ENCODE results near the gene ZNF214.
"Not testable (repeated sequence)": the region's sequence is repeated elsewhere in the genome, so short reads cannot be mapped to it uniquely, and the experiment has no call there.

ZNF214 gene

DNA sequence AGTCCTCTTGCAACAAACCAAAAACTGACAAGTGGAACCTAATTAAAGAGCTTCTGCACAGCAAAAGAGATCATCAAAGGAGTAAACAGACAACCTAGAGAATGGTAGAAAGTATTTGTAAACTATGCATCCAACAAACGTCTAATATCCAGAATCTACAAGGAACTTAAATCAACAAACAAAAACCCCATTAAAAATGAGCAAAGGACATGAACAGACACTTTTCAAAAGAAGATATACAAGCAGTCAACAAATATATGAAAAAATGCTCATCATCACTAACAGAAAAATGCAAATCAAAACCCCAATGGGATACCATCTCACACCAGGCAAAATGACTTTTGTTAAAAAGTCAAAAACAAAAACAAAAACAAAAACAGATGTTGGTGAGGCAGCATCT is 33.7 kb downstream of the ZNF214 start:
- H3K27ac ChIP-seq, result no peak overlapping the region
- no peaks in the 10 kb centered on the region for H3K27me3 ChIP-seq (ENCODE audit: insufficient read depth, low read depth, severe bottlenecking)
- no peaks in the 10 kb centered on the region for H3K9me3 ChIP-seq (ENCODE audit: severe bottlenecking)
- H3K4me3 ChIP-seq (ENCODE audit: low read depth, low read length), result no peak overlapping the region
- TF ChIP-seq, protein P1, sequence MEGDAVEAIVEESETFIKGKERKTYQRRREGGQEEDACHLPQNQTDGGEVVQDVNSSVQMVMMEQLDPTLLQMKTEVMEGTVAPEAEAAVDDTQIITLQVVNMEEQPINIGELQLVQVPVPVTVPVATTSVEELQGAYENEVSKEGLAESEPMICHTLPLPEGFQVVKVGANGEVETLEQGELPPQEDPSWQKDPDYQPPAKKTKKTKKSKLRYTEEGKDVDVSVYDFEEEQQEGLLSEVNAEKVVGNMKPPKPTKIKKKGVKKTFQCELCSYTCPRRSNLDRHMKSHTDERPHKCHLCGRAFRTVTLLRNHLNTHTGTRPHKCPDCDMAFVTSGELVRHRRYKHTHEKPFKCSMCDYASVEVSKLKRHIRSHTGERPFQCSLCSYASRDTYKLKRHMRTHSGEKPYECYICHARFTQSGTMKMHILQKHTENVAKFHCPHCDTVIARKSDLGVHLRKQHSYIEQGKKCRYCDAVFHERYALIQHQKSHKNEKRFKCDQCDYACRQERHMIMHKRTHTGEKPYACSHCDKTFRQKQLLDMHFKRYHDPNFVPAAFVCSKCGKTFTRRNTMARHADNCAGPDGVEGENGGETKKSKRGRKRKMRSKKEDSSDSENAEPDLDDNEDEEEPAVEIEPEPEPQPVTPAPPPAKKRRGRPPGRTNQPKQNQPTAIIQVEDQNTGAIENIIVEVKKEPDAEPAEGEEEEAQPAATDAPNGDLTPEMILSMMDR (IDR thresholded peaks at IDR 0.05; ENCODE audit: low read depth, low read length), result no peak
- H3K36me3 ChIP-seq, result no peaks in the 10 kb centered on the region
- no peak for DNase-seq

DNA sequence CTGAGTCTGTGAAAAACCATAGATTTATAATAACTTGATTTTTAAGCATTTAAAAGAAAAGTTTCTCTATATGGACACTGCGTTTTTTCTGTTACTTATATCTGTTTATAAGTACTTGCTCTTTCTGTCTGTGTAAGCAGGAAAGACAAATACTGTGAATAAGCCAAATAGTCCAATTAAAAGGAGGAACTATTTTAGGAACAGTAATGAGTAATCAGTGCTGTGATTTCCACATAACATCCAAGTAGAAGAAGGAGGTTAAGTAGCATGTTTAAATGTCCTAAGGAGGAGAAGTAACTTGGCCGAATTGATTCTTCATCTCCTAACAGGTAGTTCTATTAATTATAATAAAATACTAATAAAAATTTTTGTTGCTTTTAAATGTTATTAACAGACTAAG is 40.8 kb downstream of the ZNF214 start:
- Histone ChIP-seq H3K9me3 (ENCODE audit: severe bottlenecking) (no peaks in the 10 kb centered on the region), H3K36me3 (no peaks in the 10 kb centered on the region), H3K4me3 (ENCODE audit: low read depth, low read length) (no peak overlapping the region), H3K27ac (no peak overlapping the region), H3K27me3 (ENCODE audit: insufficient read depth, low read depth, severe bottlenecking) (no peaks in the 10 kb centered on the region)
- TF ChIP-seq, protein P1 (IDR thresholded peaks at IDR 0.05; ENCODE audit: low read depth, low read length), result no peak
- no peak for DNase-seq

DNA sequence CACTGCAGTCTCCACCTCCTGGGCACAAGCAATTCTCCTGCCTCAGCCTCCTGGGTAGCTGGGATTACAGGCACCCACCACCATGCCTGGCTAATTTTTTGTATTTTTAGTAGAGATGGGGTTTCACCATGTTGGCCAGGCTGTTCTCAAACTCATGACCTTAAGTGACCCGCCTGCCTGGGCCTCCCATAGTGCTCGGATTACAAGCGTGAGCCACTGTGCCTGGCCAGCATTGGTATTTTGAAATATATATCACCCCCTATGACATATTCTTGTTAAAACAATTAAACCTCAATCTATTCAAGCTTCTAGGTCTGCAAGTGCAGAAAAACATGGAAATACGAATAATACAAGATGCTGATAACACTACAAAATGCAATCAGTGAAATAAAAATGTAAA is 50.3 kb downstream of the ZNF214 start:
- H3K9me3 ChIP-seq (ENCODE audit: severe bottlenecking); DNase-seq; H3K4me3 ChIP-seq (ENCODE audit: low read depth, low read length); H3K27ac ChIP-seq; H3K36me3 ChIP-seq; H3K27me3 ChIP-seq (ENCODE audit: insufficient read depth, low read depth, severe bottlenecking): not testable (repeated sequence)

DNA sequence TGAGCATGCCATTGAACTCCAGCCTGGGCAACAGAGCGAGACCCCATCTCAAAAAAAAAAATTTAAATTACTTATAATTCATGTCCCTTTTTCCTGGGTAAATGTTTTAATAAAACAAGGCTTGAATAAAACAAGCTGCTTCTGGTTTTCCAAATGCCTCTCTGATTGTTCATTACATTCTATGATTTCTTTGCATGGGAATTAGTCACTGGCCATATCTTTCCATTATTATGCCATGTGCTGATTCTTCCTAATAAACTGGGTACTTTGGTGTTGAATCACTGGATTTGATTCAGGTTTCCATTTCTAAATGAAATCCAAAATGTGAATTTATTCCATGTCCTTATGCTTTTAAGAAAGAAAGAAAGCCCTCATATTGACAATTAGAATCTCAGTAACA is 51.3 kb downstream of the ZNF214 start:
- DNase-seq, result no peak
- no peak overlapping the region for H3K4me3 ChIP-seq (ENCODE audit: low read depth, low read length)
- no peaks in the 10 kb centered on the region for H3K36me3 ChIP-seq
- no peaks in the 10 kb centered on the region for H3K9me3 ChIP-seq (ENCODE audit: severe bottlenecking)
- H3K27ac ChIP-seq, result no peak overlapping the region
- TF ChIP-seq, protein P1 (IDR thresholded peaks at IDR 0.05; ENCODE audit: low read depth, low read length), result no peak
- H3K27me3 ChIP-seq (ENCODE audit: insufficient read depth, low read depth, severe bottlenecking), result no peaks in the 10 kb centered on the region

DNA sequence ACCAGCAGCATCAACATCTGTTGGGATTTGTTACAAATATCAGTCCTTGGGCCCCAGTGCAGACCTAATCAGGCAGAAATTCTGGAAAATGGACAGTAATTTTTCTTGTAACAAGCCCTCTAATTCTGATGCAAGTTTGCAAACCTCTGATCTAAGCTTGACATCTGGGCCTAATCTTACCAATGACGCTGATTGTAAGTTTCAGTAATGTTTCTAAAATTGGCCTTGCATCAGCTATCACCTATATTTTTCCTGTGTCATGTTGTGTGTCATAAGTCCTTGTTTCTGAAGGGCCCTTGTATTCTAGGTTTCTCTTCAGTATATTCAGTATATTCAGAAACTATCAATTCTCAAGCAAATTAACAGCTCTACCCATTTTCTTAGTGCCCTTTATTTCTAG is 57.5 kb downstream of the ZNF214 start:
- Histone ChIP-seq H3K27ac (no peak overlapping the region), H3K36me3 (no peaks in the 10 kb centered on the region), H3K27me3 (ENCODE audit: insufficient read depth, low read depth, severe bottlenecking) (no peaks in the 10 kb centered on the region), H3K9me3 (ENCODE audit: severe bottlenecking) (no peaks in the 10 kb centered on the region), H3K4me3 (ENCODE audit: low read depth, low read length) (no peak overlapping the region)
- TF ChIP-seq, protein P1 (IDR thresholded peaks at IDR 0.05; ENCODE audit: low read depth, low read length), result no peak
- no peak for DNase-seq

DNA sequence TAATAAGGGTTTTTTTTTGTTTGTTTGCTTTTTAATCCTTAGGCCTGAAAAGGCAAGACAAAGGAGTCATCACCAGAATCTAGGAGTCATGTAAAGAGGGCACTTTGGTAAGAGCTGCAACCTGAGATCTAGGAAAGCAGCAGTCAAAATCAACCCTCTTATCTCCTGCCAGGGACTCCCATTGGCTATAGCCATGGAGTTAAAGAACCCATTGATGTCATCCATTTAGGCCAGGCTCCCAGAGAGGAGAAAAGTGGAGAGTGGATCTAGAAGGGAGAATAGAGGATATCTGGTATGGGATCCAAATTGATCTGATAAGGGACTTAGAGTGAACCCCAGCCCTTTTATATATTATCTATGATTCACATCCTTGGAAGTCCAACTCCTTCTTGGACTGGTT is 58.0 kb downstream of the ZNF214 start:
- no peak for DNase-seq
- TF ChIP-seq, protein P1 (IDR thresholded peaks at IDR 0.05; ENCODE audit: low read depth, low read length), result no peak
- H3K4me3 ChIP-seq (ENCODE audit: low read depth, low read length), result no peak overlapping the region
- no peaks in the 10 kb centered on the region for H3K36me3 ChIP-seq
- no peaks in the 10 kb centered on the region for H3K27me3 ChIP-seq (ENCODE audit: insufficient read depth, low read depth, severe bottlenecking)
- no peak overlapping the region for H3K27ac ChIP-seq
- H3K9me3 ChIP-seq (ENCODE audit: severe bottlenecking), result no peaks in the 10 kb centered on the region

DNA sequence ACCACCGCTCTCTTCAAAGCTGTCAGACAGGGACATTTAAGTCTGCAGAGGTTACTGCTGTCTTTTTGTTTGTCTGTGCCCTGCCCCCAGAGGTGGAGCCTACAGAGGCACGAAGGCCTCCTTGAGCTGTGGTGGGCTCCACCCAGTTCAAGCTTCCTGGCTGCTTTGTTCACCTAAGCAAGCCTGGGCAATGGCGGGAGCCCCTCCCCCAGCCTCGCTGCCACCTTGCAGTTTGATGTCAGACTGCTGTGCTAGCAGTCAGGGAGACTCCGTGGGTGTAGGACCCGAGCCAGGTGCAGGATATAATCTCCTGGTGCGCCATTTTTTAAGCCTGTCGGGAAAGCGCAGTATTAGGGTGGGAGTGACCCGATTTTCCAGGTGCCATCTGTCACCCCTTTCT is 65.9 kb downstream of the ZNF214 start:
- DNase-seq; H3K27me3 ChIP-seq (ENCODE audit: insufficient read depth, low read depth, severe bottlenecking); H3K9me3 ChIP-seq (ENCODE audit: severe bottlenecking); H3K27ac ChIP-seq; H3K36me3 ChIP-seq; H3K4me3 ChIP-seq (ENCODE audit: low read depth, low read length): not testable (repeated sequence)

Measured in WERI-Rb-1 (cell line).